ENCODE results near the gene ITPRIPL2. TPM values are rescaled to one million over a fixed set of nuclear protein-coding genes. Genes with fewer than 3 reads are reported as not detected.
A peak's percentile ranks its signal among the peaks of the same experiment; 100 is the strongest.

Gene ITPRIPL2
- total RNA-seq (2014; rRNA removed; shearing (Covaris generic)): 26.7 and 28.8 TPM in 2 replicates
- polyA plus RNA-seq (2015; cell fraction: cytosol; rRNA removed): 37.0 and 48.9 TPM in 2 replicates
- polyA plus RNA-seq (2015; cell fraction: nucleus; rRNA removed): 45.7 and 47.3 TPM in 2 replicates

GRCh38 chr16:19113577-19114358 is at the start of gene ITPRIPL2:
Gene ITPRIPL2 (plus strand): TSS chr16:19113964. CDS start chr16:19114462, 498 bp downstream.
- DNase-seq (ENCODE audit: low read depth, low spot score): peak; percentile 73
- in situ Hi-C loops (cut with HindIII; ENCODE audit: low pct_unique_long_range_greater_than_20kb, low sequenced_read_pairs): no loop called here

GRCh38 chr16:19066988-19067348 is 46.8 kb upstream of the ITPRIPL2 start:
- in situ Hi-C loops (cut with HindIII; ENCODE audit: low pct_unique_long_range_greater_than_20kb, low sequenced_read_pairs): no loop called here
- DNase-seq (ENCODE audit: low read depth, low spot score): no peak

DNA sequence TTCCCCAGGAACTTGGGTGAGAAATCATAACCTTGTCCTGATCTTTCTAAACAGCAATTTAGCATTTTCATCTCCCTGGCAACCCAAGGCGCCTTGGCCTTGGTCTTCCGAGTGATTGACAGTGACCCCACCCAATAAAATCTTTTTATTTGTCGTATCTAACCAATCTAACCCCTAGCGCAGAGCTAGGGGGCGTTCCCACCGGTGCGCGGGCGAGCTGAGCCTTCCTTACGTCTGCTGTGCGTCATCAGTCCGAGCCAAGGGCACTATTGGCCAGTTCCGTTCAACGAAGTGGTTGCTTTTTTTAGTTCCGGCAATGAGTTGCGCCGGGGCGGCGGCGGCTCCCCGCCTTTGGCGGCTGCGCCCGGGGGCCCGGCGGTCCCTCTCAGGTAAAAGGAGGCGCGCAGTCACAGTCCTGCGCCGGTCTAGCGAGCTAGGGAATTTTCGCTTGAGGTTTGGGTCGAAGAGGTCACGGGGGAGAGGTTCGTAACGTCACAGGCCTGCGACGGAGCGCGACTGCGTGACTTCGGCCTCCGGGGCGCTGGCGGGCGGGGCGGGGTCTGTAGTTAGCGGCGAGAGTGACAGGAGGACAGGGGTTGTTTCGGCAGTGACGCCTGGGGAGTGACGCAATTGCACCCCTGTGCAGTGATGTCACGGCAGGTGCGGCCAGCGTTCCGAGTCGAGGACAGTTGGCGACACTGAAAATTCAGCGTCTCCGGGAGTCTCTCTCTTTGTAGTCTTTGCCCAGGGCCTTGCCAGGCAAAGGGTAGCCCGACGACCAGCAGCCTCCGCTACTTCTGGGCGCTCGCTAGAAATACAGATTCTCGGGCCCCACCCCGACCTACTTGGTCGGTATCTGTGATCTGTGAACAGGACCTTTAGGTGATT is 46.2 kb upstream of the ITPRIPL2 start, which contains the start of gene COQ7:
TSS of gene COQ7 (plus strand) at position 266 of the 888 bp plus-strand sequence. CDS start at position 317, 51 bp downstream.
- in situ Hi-C loops (cut with HindIII; ENCODE audit: low pct_unique_long_range_greater_than_20kb, low sequenced_read_pairs): no loop called here
- DNase-seq (ENCODE audit: low read depth, low spot score): peak; percentile 99

- in situ Hi-C loops (cut with HindIII; ENCODE audit: low pct_unique_long_range_greater_than_20kb, low sequenced_read_pairs): no loop called here
- DNase-seq (ENCODE audit: low read depth, low spot score): no peak
These were observed 45.4 kb upstream of the ITPRIPL2 start for GRCh38 chr16:19068237-19068815.

DNA sequence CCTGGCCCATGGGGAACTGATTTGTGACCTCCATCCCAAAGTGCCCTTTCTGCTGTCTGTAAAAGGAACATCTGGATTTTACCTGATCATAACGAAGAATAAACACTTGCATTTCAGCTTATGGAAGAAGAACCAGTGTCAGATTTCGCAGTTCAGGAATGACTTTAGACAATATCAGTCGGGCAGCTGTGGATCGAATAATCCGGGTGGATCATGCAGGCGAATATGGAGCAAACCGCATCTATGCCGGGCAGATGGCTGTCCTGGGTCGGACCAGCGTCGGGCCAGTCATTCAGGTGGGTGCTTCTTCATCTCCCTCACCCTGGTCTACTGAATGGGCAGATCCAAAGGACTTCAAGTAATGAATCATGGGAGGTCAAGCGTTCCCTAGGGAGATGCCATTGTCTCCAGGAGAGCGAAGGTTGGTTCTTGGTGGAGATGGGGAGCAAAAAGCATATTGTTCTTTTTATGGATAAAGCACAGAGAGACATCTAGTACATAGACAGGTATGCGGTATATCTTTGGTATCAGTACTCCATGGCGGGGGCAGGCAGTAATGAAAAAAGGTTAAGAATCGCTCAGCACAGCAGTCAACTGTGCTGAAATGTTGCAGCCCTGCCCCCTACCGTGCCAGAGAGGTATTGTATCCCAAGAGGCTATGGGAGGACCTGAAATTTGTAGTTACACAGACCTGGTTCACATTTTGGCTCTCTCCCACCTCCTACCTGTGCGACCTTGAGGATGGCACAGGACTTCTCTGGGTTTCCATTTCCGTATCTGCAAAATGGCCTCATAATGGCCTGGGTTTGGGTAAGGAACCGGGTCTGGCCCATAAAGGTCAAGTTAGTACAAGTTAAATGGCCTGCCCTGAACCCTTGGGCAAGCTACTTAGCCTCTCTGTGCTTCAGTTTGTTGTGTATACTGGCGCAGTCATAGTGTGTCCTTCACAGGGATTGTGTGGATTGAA is 41.7 kb upstream of the ITPRIPL2 start:
- in situ Hi-C loops (cut with HindIII; ENCODE audit: low pct_unique_long_range_greater_than_20kb, low sequenced_read_pairs): no loop called here
- DNase-seq (ENCODE audit: low read depth, low spot score): peak; percentile 79

DNA sequence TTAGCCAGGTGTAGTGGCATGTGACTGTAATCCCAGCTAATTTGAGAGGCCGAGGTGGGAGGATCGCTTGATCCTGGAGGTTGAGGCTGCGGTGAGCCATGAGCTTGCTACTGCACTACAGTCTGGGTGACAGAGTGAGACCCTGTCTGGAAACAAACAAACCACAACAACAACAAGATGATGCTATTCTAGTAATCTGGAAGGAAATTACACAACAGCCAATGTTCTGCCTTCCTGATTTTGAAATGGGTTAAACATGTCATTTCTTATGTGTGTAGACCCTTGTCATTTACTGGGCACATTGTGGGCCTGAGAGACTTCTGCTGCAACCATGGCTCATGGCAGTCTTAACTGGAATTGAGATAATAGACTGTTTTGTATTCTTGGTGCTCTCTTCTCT is 40.4 kb upstream of the ITPRIPL2 start:
- in situ Hi-C loops (cut with HindIII; ENCODE audit: low pct_unique_long_range_greater_than_20kb, low sequenced_read_pairs): no loop called here
- DNase-seq (ENCODE audit: low read depth, low spot score): no peak

GRCh38 chr16:19073863-19074262 is 39.9 kb upstream of the ITPRIPL2 start:
- in situ Hi-C loops (cut with HindIII; ENCODE audit: low pct_unique_long_range_greater_than_20kb, low sequenced_read_pairs): no loop called here
- no peak for DNase-seq (ENCODE audit: low read depth, low spot score)

- in situ Hi-C loops (cut with HindIII; ENCODE audit: low pct_unique_long_range_greater_than_20kb, low sequenced_read_pairs): no loop called here
- no peak for DNase-seq (ENCODE audit: low read depth, low spot score)
These were observed 38.3 kb upstream of the ITPRIPL2 start for GRCh38 chr16:19075511-19075910.

- no peak for DNase-seq (ENCODE audit: low read depth, low spot score)
These were observed 35.9 kb upstream of the ITPRIPL2 start for GRCh38 chr16:19077879-19078278.

DNA sequence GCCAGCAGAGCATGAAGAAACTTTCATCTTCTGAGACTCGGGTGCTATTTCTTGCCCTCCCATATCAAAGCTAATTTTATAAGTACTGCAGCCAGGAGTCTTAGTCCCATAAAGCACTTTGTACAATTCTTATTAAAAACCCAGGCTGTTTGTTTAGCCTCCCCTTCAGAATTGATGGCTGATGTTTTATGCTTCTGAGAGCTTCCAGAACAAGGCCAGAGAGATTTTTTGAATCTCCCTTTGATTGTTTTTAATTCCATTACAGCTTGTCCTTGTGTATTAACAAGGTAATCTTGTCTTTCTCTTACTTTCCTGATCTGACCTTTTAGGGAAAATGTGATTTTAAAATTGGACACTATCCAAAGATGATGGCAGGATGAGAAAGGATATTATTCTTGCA is 30.1 kb upstream of the ITPRIPL2 start:
- no peak for DNase-seq (ENCODE audit: low read depth, low spot score)
- in situ Hi-C loops (cut with HindIII; ENCODE audit: low pct_unique_long_range_greater_than_20kb, low sequenced_read_pairs): no loop called here

More at GRCh38 chr16:19077879-19078278, 35.9 kb upstream of the ITPRIPL2 start:
- in situ Hi-C loops (cut with HindIII; ENCODE audit: low pct_unique_long_range_greater_than_20kb, low sequenced_read_pairs): no loop called here

- DNase-seq (ENCODE audit: low read depth, low spot score): no peak
- in situ Hi-C loops (cut with HindIII; ENCODE audit: low pct_unique_long_range_greater_than_20kb, low sequenced_read_pairs): no loop called here
These were observed 29.6 kb upstream of the ITPRIPL2 start for GRCh38 chr16:19084139-19084538.

GRCh38 chr16:19084879-19085278 is 28.9 kb upstream of the ITPRIPL2 start:
- DNase-seq (ENCODE audit: low read depth, low spot score): no peak
- in situ Hi-C loops (cut with HindIII; ENCODE audit: low pct_unique_long_range_greater_than_20kb, low sequenced_read_pairs): no loop called here

- DNase-seq (ENCODE audit: low read depth, low spot score): no peak
- in situ Hi-C loops (cut with HindIII; ENCODE audit: low pct_unique_long_range_greater_than_20kb, low sequenced_read_pairs): no loop called here
These were observed 28.0 kb upstream of the ITPRIPL2 start for GRCh38 chr16:19085679-19086200.

- peak; percentile 95 for DNase-seq (ENCODE audit: low read depth, low spot score)
- in situ Hi-C loops (cut with HindIII; ENCODE audit: low pct_unique_long_range_greater_than_20kb, low sequenced_read_pairs): no loop called here
These were observed 27.2 kb upstream of the ITPRIPL2 start for GRCh38 chr16:19086322-19087199.

DNA sequence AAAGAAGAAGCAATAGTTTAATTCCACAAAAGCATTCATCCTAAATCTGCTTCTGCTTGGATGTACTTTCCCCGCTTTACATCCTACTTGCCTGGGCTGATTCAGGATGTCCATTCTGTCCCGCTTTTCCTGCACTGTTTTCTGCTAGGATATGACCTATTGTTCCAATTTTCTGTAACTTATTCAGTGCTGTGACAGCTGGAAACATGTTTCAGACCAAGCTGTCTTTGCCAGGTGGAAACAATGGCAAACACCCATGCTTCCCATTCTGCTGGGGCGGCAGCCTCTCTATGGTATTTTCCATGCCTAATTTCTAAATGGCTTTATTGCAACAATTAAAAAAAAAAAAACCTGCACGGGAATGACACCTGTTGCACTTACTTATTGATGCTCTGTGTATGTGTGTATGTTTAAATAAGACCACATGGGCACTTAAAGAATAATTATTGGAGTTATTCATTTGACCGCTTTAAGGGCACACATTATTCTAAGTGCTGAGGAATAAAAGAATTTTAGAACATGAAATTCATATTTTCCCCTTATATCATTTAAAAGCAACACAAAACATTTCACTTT is 25.3 kb upstream of the ITPRIPL2 start:
- no peak for DNase-seq (ENCODE audit: low read depth, low spot score)
- in situ Hi-C loops (cut with HindIII; ENCODE audit: low pct_unique_long_range_greater_than_20kb, low sequenced_read_pairs): no loop called here

Measured in SK-MEL-5 (cell line).